SK-N-MC (cell line): Measurements from ENCODE around the gene ALOX15B.

ENCODE experiments used
- DNase-seq: peaks from one replicate; pipeline ENCODE4 v3.0.0-alpha.2; 2011; ENCODE audit warnings: low read depth, low spot score
- H3K27ac ChIP-seq: fragments of 200-600 bp; sonication (generic); 2 replicates; pipeline ENCODE4 v1.5.1; 2016; ENCODE audit warnings: mixed run types
- H3K36me3 ChIP-seq: fragments of 200-600 bp; sonication (generic); 2 replicates; pipeline ENCODE4 v1.6.1; 2017; ENCODE audit warnings: antibody characterized with exemption, low read length, mixed read lengths; ENCODE audit not compliant: insufficient read depth
- H3K4me3 ChIP-seq: fragments of 200-600 bp; sonication (generic); 2 replicates; pipeline ENCODE4 v1.5.1; 2016
- H3K9ac ChIP-seq: fragments of 200-600 bp; sonication (generic); 2 replicates; pipeline ENCODE4 v1.8.0; 2017; ENCODE audit warnings: mixed run types, mixed read lengths; ENCODE audit not compliant: insufficient read length
- H3K9me3 ChIP-seq: fragments of 200-600 bp; sonication (generic); 2 replicates; pipeline ENCODE4 v1.6.1; 2017; ENCODE audit warnings: low read depth, mild to moderate bottlenecking, antibody characterized with exemption, low read length, moderate library complexity, mixed read lengths
- EZH2 ChIP-seq: fragments of 200-600 bp; sonication (generic); IDR thresholded peaks from one replicate; pipeline ENCODE4 v1.6.1; 2017; ENCODE audit warnings: antibody characterized with exemption
- FOXP2 ChIP-seq: optimal IDR thresholded peaks from 2 replicates; pipeline ENCODE3; 2011; ENCODE audit warnings: mild to moderate bottlenecking, moderate library complexity; ENCODE audit not compliant: insufficient read depth; ENCODE audit errors: extremely low read length, control extremely low read depth
- POLR2AphosphoS5 ChIP-seq: IDR thresholded peaks from 2 replicates; pipeline ENCODE4 v1.6.1; 2012; ENCODE audit warnings: mild to moderate bottlenecking, low read depth, low read length, borderline replicate concordance

ALOX15B gene

GRCh38 chr17:8001976-8002720, 36.7 kb upstream of the ALOX15B start, which contains the start of gene GUCY2D:
GUCY2D (plus strand) TSS chr17:8002615; CDS start chr17:8003048, 433 bp downstream.
- Histone ChIP-seq H3K9me3 (no peaks in the 10 kb centered on the region), H3K4me3 (no peak within 1 kb of the TSS), H3K27ac (no peak within 1 kb of the TSS), H3K36me3 (no peaks in the 10 kb centered on the region), H3K9ac (no peak within 1 kb of the TSS)
- no peak for DNase-seq
- TF ChIP-seq EZH2 (no peak), FOXP2 (no peak), POLR2AphosphoS5 (no peak)

- no peak for DNase-seq
- Histone ChIP-seq H3K9me3 (no peaks in the 10 kb centered on the region), H3K9ac (no peak overlapping the region), H3K27ac (no peak overlapping the region), H3K36me3 (no peaks in the 10 kb centered on the region), H3K4me3 (no peak overlapping the region)
- no peak for TF ChIP-seq FOXP2
Measured at GRCh38 chr17:8002721-8003593, 35.9 kb upstream of the ALOX15B start.

GRCh38 chr17:8003594-8004181, 35.2 kb upstream of the ALOX15B start:
- H3K4me3 ChIP-seq, result no peak overlapping the region
- TF ChIP-seq FOXP2 (no peak), EZH2 (no peak), POLR2AphosphoS5 (no peak)
- DNase-seq, result no peak
- H3K9me3 ChIP-seq, result no peaks in the 10 kb centered on the region
- H3K9ac ChIP-seq, result no peak overlapping the region
- no peak overlapping the region for H3K27ac ChIP-seq
- no peaks in the 10 kb centered on the region for H3K36me3 ChIP-seq

GRCh38 chr17:8004899-8005298, 34.0 kb upstream of the ALOX15B start:
- TF ChIP-seq FOXP2, result no peak
- TF ChIP-seq EZH2, result no peak
- no peak for TF ChIP-seq POLR2AphosphoS5
- Histone ChIP-seq H3K9ac (no peak overlapping the region), H3K27ac (no peak overlapping the region), H3K4me3 (no peak overlapping the region), H3K9me3 (no peaks in the 10 kb centered on the region), H3K36me3 (no peaks in the 10 kb centered on the region)
- no peak for DNase-seq

GRCh38 chr17:8005357-8005756, 33.5 kb upstream of the ALOX15B start:
- Histone ChIP-seq H3K9me3 (no peaks in the 10 kb centered on the region), H3K36me3 (no peaks in the 10 kb centered on the region), H3K4me3 (no peak overlapping the region), H3K9ac (no peak overlapping the region), H3K27ac (no peak overlapping the region)
- no peak for DNase-seq
- TF ChIP-seq EZH2, result no peak
- no peak for TF ChIP-seq FOXP2
- TF ChIP-seq POLR2AphosphoS5, result no peak

- no peak for DNase-seq
- no peak overlapping the region for H3K4me3 ChIP-seq
Measured at GRCh38 chr17:8005967-8006730, 32.7 kb upstream of the ALOX15B start.

GRCh38 chr17:8006836-8007680, 31.8 kb upstream of the ALOX15B start:
- Histone ChIP-seq H3K9me3 (no peaks in the 10 kb centered on the region), H3K9ac (no peak overlapping the region), H3K4me3 (no peak overlapping the region), H3K36me3 (no peaks in the 10 kb centered on the region), H3K27ac (no peak overlapping the region)
- TF ChIP-seq POLR2AphosphoS5 (no peak), FOXP2 (no peak), EZH2 (no peak)
- no peak for DNase-seq

More at GRCh38 chr17:8005967-8006730, 32.7 kb upstream of the ALOX15B start:
- Histone ChIP-seq H3K9me3 (no peaks in the 10 kb centered on the region), H3K27ac (no peak overlapping the region), H3K36me3 (no peaks in the 10 kb centered on the region), H3K9ac (no peak overlapping the region)
- TF ChIP-seq FOXP2 (no peak), EZH2 (no peak), POLR2AphosphoS5 (no peak)
